Neural cell (in vitro differentiated cells): ENCODE measurements around the gene PFN3.

Experiments used
- EP300 ChIP-seq: fragments of 450-650 bp; conservative IDR thresholded peaks from 2 replicates; pipeline ENCODE4 v1.6.1; 2014; ENCODE audit warnings: antibody characterized with exemption, mild to moderate bottlenecking, moderate library complexity; ENCODE audit not compliant: poor library complexity, severe bottlenecking
- POLR2AphosphoS5 ChIP-seq: IDR thresholded peaks from 2 replicates; pipeline ENCODE4 v1.6.1; 2012
- RAD21 ChIP-seq: fragments of 450-650 bp; conservative IDR thresholded peaks from 2 replicates; pipeline ENCODE4 v1.6.1; 2014; ENCODE audit warnings: antibody characterized with exemption, mild to moderate bottlenecking, moderate library complexity
- SMC3 ChIP-seq: fragments of 450-650 bp; conservative IDR thresholded peaks from 2 replicates; pipeline ENCODE4 v1.6.1; 2014; ENCODE audit warnings: antibody characterized with exemption, mild to moderate bottlenecking, moderate library complexity; ENCODE audit not compliant: poor library complexity
- TAF1 ChIP-seq: IDR thresholded peaks from 2 replicates; pipeline ENCODE4 v1.6.1; 2012; ENCODE audit warnings: low read depth
- TF ChIP-seq, protein P1 (sequence below): fragments of 450-650 bp; IDR thresholded peaks from 2 replicates; pipeline ENCODE4 v1.5.1; 2014; ENCODE audit warnings: antibody characterized with exemption, mild to moderate bottlenecking, moderate library complexity; ENCODE audit not compliant: poor library complexity, severe bottlenecking
- TF ChIP-seq, protein P2 (sequence below): IDR thresholded peaks from 2 replicates; pipeline ENCODE4 v1.6.1; 2012; ENCODE audit warnings: borderline replicate concordance

DNA sequence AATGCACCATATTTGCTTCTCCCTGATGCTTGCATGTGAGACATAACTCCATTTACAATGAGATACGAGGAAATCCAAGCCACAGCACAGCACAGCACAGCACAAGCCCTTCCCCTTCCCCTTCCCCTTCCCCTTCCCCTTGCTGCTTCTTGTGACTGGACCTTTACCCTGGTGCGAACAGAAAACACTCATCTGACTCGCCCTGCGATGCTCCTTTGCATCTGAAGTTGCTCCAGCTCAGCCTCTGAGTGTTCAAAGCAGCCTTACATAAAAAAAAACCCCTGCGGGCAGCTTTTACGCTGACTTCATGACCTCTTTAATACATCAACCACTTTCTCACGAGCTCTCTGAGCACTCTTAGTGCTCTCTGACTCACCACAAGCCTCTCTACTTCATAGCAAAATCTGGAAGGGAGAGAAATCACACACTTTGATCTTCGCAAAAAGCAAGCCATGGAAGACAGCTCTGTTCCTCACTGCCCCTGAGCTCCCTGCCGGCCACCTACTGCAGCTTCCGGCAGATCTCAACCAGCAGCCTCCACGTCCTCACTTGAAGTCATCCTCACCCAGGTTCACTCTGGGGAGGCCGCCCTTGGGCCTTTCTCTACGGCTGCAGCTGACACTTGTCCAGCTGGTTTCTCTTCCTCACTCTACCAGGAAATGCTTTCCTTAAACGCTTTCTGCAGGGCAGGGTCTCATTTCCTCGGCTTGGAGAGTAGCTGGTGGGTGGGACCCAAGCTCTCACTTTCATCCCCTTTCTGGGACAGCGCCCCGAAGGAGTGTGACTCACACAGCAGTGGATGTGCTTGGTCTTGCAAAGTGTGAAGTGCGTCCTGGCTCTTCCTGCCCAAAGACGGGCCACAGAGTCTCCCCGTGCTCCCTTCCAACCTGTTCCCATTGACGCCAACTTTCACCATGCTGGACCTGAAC, 11.0 kb downstream of the PFN3 start:
- TF ChIP-seq, protein P1, sequence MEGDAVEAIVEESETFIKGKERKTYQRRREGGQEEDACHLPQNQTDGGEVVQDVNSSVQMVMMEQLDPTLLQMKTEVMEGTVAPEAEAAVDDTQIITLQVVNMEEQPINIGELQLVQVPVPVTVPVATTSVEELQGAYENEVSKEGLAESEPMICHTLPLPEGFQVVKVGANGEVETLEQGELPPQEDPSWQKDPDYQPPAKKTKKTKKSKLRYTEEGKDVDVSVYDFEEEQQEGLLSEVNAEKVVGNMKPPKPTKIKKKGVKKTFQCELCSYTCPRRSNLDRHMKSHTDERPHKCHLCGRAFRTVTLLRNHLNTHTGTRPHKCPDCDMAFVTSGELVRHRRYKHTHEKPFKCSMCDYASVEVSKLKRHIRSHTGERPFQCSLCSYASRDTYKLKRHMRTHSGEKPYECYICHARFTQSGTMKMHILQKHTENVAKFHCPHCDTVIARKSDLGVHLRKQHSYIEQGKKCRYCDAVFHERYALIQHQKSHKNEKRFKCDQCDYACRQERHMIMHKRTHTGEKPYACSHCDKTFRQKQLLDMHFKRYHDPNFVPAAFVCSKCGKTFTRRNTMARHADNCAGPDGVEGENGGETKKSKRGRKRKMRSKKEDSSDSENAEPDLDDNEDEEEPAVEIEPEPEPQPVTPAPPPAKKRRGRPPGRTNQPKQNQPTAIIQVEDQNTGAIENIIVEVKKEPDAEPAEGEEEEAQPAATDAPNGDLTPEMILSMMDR = no peak
- TF ChIP-seq TAF1 (no peak), RAD21 (no peak), EP300 (no peak), POLR2AphosphoS5 (no peak), SMC3 (no peak)
- TF ChIP-seq, protein P2, sequence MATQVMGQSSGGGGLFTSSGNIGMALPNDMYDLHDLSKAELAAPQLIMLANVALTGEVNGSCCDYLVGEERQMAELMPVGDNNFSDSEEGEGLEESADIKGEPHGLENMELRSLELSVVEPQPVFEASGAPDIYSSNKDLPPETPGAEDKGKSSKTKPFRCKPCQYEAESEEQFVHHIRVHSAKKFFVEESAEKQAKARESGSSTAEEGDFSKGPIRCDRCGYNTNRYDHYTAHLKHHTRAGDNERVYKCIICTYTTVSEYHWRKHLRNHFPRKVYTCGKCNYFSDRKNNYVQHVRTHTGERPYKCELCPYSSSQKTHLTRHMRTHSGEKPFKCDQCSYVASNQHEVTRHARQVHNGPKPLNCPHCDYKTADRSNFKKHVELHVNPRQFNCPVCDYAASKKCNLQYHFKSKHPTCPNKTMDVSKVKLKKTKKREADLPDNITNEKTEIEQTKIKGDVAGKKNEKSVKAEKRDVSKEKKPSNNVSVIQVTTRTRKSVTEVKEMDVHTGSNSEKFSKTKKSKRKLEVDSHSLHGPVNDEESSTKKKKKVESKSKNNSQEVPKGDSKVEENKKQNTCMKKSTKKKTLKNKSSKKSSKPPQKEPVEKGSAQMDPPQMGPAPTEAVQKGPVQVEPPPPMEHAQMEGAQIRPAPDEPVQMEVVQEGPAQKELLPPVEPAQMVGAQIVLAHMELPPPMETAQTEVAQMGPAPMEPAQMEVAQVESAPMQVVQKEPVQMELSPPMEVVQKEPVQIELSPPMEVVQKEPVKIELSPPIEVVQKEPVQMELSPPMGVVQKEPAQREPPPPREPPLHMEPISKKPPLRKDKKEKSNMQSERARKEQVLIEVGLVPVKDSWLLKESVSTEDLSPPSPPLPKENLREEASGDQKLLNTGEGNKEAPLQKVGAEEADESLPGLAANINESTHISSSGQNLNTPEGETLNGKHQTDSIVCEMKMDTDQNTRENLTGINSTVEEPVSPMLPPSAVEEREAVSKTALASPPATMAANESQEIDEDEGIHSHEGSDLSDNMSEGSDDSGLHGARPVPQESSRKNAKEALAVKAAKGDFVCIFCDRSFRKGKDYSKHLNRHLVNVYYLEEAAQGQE = no peak
